ENCODE data around the gene SLC6A18.
"Not testable (repeated sequence)": the region's sequence is repeated elsewhere in the genome, so short reads cannot be mapped to it uniquely, and the experiment has no call there.

SLC6A18 gene

GRCh38 chr5:1284336-1284970 lies 59.3 kb downstream of the SLC6A18 start:
- not testable (repeated sequence) for DNase-seq

- DNase-seq: no peak
These were observed 60.0 kb downstream of the SLC6A18 start for GRCh38 chr5:1285141-1285540.

DNA sequence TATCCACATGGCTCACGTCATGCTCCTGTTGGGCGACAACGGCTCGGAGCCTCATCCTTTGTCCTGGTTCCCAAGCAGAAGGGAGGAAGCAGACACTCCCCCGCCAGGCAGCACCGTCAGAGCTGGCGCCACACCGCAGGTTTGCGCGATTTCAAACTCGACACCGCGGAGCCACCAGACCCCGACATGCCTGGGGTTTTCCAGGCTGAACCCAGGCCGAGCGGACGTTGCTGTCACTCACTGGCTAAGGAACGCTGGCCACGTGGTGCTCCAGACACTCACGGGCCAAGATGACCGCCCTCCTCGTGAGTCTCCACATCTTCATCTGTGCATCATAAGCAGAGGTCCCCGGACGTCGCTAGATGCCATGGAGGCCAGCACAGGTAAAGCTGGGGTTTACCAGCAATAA lies 60.7 kb downstream of the SLC6A18 start:
- no peak for DNase-seq

DNA sequence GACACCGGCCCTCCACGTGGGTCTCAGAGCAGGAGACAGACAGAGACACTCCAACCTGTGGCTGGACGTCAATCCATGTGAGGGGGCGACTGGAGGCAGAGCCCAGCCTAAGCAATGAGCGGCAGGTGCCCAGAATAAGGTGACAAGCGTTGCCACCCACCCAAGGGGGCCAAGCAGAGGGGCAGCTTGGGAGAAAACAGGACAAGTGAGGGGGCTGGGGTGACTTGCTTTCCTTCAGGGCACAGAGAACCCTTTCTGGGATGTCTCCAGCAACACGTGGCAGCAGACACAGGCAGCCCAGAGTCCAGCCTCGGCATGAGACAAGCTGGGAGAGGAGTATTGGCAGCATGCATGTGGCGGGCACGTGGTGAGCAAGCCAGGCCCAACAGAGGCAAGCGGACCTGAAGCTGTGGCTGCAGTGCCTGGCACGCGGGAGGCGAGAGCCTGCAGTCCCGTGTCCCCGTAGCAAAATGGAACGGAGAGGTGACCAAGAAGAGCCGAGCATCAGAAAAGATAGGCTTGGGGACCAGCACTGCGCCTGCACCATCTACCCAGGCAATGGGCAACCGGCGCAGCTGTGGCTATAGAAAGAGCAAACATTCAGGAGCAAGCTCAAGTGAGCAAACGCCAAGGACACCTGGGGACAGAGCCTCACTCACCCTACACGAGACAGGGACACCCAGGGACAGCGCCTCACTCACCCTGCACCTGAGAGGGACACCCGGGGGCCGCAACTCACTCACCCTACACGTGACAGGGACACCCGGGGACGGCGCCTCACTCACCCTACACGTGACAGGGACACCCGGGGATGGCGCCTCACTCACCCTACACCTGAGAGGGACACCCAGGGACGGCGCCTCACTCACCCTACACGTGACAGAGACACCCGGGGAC lies 63.5 kb downstream of the SLC6A18 start:
- DNase-seq: no peak

- DNase-seq: not testable (repeated sequence)
These were observed 64.4 kb downstream of the SLC6A18 start for GRCh38 chr5:1289559-1289958.

- not testable (repeated sequence) for DNase-seq
These were observed 65.8 kb downstream of the SLC6A18 start for GRCh38 chr5:1290956-1291355.

GRCh38 chr5:1291611-1292080 lies 66.5 kb downstream of the SLC6A18 start:
- DNase-seq: no peak

GRCh38 chr5:1292139-1292538 lies 67.0 kb downstream of the SLC6A18 start:
- no peak for DNase-seq

DNA sequence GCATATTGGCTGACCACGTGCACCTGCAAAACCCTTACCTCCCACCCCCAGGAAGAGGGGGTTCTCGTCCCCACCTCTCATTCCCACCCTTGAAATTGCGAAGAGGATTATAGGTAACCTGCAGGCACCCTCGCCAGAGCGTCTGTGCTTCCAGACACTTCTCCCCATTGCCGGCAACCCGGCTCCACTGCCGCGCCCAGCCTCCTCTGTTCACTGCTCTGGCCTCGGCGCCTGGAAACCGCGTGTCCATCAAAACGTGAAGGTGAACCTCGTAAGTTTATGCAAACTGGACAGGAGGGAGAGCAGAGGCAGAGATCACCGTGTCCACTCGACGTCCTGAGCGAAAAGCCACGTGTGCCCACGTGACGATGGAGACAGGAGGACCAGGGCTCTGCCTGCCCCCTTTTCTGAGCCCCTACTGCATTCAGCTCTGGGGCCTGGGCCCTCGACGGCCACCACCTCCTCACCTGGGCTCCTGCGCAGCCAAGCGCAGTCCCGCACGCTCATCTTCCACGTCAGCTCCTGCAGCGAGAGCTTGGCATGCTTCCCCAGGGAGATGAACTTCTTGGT lies 67.8 kb downstream of the SLC6A18 start:
- no peak for DNase-seq

DNA sequence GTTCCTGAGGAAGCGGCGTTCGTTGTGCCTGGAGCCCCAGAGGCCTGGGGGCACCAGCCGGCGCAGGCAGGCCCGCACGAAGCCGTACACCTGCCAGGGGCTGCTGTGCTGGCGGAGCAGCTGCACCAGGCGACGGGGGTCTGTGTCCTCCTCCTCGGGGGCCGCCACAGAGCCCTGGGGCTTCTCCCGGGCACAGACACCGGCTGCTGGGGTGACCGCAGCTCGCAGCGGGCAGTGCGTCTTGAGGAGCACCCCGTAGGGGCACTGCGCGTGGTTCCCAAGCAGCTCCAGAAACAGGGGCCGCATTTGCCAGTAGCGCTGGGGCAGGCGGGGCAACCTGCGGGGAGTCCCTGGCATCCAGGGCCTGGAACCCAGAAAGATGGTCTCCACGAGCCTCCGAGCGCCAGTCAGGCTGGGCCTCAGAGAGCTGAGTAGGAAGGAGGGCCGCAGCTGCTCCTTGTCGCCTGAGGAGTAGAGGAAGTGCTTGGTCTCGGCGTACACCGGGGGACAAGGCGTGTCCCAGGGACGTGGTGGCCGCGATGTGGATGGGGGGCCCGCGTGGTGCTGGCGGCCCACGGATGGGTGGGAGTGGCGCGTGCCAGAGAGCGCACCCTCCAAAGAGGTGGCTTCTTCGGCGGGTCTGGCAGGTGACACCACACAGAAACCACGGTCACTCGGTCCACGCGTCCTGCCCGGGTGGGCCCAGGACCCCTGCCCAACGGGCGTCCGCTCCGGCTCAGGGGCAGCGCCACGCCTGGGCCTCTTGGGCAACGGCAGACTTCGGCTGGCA lies 68.4 kb downstream of the SLC6A18 start:
- no peak for DNase-seq

DNA sequence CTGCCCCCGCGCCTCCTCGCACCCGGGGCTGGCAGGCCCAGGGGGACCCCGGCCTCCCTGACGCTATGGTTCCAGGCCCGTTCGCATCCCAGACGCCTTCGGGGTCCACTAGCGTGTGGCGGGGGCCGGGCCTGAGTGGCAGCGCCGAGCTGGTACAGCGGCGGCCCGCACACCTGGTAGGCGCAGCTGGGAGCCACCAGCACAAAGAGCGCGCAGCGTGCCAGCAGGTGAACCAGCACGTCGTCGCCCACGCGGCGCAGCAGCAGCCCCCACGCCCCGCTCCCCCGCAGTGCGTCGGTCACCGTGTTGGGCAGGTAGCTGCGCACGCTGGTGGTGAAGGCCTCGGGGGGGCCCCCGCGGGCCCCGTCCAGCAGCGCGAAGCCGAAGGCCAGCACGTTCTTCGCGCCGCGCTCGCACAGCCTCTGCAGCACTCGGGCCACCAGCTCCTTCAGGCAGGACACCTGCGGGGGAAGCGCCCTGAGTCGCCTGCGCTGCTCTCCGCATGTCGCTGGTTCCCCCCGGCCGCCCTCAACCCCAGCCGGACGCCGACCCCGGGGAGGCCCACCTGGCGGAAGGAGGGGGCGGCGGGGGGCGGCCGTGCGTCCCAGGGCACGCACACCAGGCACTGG lies 69.1 kb downstream of the SLC6A18 start:
- DNase-seq: peak in 1 of 56 donors; percentile 16

DNA sequence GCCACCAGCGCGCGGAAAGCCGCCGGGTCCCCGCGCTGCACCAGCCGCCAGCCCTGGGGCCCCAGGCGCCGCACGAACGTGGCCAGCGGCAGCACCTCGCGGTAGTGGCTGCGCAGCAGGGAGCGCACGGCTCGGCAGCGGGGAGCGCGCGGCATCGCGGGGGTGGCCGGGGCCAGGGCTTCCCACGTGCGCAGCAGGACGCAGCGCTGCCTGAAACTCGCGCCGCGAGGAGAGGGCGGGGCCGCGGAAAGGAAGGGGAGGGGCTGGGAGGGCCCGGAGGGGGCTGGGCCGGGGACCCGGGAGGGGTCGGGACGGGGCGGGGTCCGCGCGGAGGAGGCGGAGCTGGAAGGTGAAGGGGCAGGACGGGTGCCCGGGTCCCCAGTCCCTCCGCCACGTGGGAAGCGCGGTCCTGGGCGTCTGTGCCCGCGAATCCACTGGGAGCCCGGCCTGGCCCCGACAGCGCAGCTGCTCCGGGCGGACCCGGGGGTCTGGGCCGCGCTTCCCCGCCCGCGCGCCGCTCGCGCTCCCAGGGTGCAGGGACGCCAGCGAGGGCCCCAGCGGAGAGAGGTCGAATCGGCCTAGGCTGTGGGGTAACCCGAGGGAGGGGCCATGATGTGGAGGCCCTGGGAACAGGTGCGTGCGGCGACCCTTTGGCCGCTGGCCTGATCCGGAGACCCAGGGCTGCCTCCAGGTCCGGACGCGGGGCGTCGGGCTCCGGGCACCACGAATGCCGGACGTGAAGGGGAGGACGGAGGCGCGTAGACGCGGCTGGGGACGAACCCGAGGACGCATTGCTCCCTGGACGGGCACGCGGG lies 69.9 kb downstream of the SLC6A18 start, which contains the start of gene TERT:
Gene TERT, minus strand, starts transcription at position 234 of the 815 bp plus-strand sequence. Its CDS starts 79 bp downstream, at position 155.
- peak in 2 of 56 donors; percentile 18 to 63 for DNase-seq

- no peak for DNase-seq
These were observed 70.5 kb downstream of the SLC6A18 start for GRCh38 chr5:1295650-1296037.

All from nucleus accumbens (tissue), 56 donors.